ENCODE results near the gene CIDEC. TPM values are rescaled to one million over a fixed set of nuclear protein-coding genes. Genes with fewer than 3 reads are reported as not detected.
"Not testable (repeated sequence)": the region's sequence is repeated elsewhere in the genome, so short reads cannot be mapped to it uniquely, and the experiment has no call there.

The CIDEC gene
- total RNA-seq, 2 donors from 2014 or later = 24.6 to 26.2 TPM

DNA sequence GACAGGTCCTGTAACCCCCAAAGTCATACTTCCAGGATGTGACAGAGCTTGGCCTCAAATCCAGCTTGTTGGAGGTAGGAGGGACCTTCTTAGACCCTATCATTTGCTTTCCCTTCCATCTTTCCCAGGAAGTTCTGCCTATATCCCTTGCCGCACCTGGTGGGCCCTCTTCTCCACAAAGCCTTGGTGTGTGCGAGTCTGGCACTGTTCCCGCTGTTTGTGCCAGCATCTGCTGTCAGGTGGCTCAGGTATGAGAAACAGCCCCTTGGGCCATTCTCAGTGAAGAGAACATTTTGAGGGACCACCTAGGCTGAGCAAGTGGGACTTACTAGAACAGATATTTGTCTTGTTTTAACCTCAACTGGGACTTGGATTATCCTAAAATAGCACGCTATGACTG is 23.9 kb upstream of the CIDEC start:
- ATAC-seq = no peak
- peak in 1 of 2 donors; percentile 41 for DNase-seq
- intact Hi-C loops (cut with DNase I, micrococcal nuclease) = no loop called here

DNA sequence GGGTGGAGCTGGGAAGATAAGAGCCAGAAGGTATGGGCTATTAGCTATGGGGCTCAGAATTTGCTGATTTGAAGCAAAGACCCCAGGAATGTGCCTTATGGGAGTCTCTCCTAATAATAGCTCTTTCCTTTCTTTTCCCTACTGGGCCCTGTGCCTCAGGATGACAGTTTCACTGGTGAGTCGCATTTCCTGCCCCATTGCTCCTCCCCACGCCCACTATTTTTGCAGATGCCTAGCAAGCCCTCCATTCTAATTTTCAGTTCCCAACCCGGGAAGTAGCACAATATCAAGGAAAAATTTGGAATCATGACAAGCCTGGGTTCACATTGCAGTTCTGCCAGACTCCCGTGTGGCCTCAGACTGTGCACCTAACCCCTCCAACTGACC is 23.2 kb upstream of the CIDEC start:
- ATAC-seq (peak; percentile 7), DNase-seq (no peak)
- intact Hi-C loops (cut with DNase I, micrococcal nuclease) = no loop called here

DNA sequence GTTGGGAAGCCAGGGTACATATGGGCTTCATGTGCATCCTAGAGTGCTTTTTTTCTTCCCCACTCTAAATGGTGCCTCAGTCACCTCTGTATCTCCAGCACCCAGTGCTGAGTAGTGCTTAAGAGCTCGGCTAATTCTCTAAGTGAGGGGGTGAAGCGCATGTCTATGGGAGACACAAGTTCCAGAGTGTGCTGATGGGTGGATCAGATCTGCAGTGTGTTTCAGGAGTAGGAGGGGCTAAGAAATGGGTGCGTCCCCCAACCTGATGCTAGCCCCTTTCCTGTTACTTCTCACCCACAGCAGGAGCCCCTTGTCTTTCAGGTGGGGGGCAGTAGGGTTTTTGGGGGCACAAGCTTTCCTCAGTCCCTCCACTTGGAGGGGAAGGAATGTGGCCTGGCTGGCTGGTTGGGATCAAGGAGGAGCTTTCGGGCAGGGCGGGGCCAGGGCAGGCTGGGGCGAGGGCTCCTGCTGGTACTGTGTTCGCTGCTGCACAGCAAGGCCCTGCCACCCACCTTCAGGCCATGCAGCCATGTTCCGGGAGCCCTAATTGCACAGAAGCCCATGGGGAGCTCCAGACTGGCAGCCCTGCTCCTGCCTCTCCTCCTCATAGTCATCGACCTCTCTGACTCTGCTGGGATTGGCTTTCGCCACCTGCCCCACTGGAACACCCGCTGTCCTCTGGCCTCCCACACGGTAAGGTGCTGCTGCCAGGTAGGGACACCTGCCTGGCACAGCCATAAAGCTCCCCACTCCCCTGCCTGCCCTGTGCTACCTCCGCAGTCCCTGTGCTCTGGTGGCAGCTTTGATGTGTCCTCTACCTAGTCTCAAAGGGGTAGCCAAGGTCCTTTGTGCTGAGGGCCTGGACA is 22.6 kb upstream of the CIDEC start, which contains the start of gene IL17RE:
Gene IL17RE (plus strand): TSS at position 477 of the 866 bp plus-strand sequence. CDS start 85 bp downstream, at position 562.
- intact Hi-C loops (cut with DNase I, micrococcal nuclease) = no loop called here
- DNase-seq (peak; percentile 80 to 84), ATAC-seq (peak; percentile 54)

DNA sequence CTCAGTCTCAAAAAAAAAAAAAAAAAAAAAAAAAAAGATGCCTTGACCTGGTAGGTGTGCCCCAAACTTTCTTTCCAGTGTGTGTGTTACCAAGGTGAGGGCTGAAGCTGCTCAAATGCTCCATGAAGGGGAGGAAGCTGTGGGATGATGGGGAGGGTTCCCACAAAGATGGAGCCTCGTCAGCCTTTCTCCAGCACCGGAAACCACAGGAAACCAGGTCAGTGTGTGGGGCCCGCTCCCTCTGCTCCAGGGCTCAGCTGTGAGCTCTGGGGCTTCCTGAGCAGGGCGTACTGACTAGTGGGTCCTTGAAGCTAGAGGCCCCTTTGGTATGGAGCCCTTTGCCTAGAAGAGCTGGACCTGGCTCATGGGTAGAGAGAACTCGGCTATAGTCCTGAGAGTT is 21.9 kb upstream of the CIDEC start:
- intact Hi-C loops (cut with DNase I, micrococcal nuclease) = no loop called here
- DNase-seq = peak in 1 of 2 donors; percentile 27
- no peak for ATAC-seq

DNA sequence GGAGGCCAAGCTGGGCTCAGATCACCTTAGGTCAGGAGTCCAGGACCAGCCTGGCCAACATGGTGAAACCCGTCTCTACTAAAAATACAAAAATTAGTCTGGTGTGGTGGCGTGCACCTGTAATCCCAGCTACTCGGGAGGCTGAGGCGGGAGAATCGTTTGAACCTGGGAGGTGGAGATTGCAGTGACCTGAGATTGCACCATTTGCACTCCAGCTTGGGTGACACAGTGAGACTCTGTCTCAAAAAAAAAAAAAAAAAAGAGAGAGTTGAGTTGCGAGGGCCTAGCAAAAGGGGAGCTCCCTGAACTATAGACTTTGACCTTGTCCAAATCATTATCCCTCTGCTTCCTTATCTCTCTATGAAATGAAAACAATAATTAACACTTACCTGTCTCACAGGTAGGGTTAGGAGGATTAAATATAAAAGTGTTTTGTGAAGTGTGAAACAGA is 20.9 kb upstream of the CIDEC start:
- peak; percentile 47 for ATAC-seq
- peak; percentile 31 to 70 for DNase-seq
- intact Hi-C loops (cut with DNase I, micrococcal nuclease) = not testable (repeated sequence)

DNA sequence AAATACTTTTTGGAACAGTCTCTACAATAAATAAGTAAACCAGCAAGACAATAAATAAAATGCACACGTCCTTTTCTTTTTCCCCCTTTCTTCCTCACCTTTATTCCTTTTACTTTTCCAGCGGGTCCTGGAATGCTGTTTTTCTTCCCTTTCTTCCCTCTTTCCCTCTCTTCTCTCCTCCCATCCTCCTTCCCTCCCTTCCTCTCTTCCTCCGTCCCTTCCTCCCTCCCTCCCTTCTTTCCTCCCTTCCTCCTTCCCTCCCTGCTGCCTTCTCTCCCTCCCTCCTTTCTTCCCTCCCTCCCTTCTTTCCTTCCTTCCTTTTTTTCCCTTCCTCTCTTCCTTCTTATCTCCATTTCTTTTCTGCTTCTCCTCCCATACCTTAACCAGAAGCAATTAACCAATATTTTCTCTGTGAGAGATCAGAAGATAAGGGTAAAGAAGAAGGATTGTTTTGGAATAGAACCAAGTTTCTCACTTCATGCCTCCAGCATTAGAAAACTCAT is 19.3 kb upstream of the CIDEC start:
- ATAC-seq (no peak), DNase-seq (no peak)
- intact Hi-C loops (cut with DNase I, micrococcal nuclease) = no loop called here

DNA sequence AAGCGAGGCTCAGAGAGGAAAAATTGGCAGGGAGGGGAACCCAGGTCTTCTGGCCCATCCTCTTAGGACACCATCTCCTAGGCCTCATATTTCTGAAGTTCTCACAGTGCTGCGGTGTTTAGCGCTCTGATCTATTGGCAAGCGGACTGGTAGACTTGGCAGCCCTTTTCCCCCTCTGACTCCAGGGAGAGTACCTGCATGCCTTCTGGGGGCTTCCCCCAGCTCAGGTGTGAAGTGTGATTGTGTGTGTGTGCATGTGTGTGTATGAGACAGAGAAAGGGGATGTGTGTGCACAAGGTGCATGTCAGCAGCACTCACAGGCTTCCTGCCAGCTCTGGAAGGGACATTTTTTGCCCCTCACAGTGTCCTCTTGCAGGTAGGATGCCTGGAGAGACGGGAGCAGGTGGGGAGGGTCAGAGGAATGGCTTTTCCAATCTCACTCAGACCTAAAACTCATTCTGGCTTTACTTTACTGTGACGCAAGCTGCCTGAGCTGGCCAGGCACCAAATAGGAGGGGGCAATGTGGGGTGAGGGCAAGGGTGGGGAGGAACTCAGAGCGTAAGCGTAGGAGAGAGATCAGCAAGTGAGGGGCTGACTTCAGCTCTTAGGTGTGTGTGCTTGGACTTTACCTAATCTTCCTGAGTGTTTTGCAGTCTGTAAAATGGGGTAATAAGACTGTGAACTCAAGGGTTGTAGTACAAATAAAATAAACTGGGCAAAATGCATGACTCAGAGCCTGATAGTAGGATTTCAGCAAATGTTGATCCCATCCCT is 18.6 kb upstream of the CIDEC start:
- ATAC-seq = peak; percentile 35
- peak; percentile 59 to 75 for DNase-seq
- intact Hi-C loops (cut with DNase I, micrococcal nuclease) = no loop called here

DNA sequence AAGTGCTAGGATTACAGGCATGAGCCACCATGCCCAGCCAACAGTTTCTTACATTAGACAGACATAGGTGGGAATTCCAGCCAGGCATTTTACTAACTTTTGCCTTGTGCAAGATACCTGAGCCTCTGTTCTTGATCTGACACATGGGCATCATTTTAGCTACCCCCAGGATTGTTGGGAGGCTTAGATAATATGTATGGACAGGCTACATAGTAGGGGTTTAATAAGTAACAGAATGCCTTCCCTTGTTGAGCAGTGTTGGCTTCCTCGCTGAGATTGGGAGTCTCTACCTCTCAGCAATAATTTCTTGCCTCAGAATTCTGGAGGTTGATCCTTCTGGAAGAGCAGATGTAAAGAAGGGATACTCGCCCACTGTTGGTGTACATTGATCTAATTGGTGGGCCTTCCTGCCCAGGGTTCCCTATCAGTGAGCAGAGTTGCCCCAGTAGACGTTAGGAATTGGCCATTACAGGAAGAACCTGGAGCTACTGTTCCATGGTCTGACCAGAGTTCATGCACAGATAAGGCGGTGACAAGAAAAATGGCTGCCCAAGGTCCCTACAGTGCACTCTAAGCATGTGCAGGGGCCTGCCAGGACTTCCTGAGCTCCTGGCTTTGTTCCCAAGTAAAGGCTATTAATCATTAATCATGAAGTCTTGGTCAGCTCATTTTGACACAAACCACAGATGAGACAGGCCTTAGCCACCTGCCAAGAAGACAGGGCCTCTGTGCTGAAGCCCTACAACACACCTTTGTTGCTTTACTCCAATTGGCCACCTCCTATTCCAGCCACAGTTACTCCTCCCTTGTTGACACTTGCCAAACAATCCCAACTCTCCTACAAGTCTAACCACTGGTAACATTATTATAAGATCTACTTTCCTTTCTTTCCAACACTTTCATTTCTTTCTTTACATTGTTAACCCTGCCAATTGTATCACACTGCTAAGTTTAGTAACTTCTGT is 17.6 kb upstream of the CIDEC start:
- intact Hi-C loops (cut with DNase I, micrococcal nuclease) = no loop called here
- DNase-seq = peak; percentile 58 to 83
- ATAC-seq = peak; percentile 70

DNA sequence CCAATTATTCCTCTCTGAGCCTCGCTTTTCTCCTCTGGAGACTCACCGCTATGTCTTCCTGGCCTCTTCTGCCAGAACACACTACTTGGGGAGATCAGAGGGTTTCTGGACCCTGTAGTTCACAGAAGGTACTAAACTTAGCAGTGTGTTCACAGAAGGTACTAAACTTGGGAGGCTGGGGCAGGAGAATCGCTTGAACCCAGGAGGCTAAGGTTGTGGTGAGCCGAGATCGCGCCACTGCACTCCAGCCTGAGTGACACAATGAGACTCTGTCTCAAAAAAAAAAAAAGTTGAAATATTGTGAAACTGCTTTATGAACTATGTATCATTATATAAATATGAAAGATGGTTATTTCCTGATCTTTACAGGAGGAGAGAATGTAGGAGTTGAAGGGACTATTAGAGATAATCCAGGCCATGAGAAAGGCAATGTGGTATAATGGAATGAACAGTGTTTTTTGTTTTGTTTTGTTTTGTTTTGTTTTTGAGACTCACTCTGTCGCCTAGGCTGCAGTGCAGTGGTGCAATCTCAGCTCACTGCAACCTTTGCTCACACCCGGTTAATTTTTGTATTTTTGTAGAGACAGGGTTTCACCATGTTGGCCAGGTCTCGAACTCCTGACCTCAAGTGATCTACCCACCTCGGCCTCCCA is 16.8 kb upstream of the CIDEC start:
- intact Hi-C loops (cut with DNase I, micrococcal nuclease); DNase-seq; ATAC-seq: not testable (repeated sequence)

DNA sequence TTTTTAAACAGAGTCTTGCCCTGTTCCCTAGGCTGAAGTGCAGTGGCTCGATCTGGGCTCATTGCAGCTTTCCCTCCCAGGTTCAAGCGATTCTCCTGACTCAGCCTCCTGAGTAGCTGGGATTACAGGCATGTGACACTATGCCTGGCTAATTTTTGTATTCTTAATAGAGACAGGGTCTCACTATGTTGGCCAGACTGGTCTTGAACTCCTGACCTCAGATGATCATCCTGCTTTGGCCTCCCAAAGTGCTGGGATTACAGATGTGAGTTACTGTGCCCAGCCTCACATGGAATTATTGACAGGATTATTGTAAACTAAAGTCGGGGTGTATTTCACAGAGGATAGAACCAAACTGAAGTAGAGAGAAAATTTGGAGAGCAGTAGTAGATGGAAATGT is 15.7 kb upstream of the CIDEC start:
- ATAC-seq; intact Hi-C loops (cut with DNase I, micrococcal nuclease); DNase-seq: not testable (repeated sequence)

DNA sequence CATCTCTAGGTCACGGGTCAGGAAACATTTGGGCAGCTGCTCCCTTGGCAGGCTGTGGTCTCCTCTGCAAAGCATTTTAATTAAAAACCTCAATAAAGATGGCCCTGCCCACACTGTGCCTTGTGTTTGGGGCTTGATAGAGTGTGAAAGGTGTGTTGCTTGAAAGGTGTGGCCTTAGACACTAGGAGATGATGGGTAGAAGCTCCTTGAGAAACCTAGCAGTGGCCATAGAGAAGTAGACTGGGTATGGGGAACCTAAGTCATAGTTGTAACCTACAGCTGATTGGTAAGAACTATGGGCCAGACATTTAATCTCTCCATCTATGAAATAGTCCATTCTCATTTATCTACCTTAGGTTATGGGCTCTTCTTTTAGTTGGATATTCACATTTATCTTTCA is 13.7 kb upstream of the CIDEC start:
- ATAC-seq (no peak), DNase-seq (no peak)

DNA sequence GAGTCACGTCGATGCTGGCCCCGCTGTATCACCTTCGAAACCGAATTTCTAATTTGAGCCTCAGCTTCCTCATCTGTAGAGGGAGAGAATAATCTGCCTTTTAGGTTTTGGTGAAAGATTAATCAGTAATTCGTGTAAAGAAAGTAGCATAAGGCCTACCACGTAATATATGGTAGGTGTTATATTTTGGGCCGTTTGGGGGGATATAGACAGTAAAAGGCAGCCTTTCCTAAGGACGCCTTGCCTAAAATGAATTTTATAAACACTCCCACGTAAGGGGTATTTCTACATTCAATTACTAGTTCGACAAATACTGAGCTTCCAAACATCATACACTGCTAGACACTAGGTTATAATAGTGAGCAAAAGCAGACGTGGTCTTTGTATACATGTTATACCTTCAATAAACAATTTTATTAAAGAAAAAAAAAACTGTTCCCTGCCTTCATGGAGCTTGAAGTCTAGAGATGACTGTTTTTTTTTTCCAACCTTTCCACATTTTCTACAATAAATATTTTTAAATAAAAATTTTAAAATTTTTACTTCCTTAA is 11.1 kb upstream of the CIDEC start:
- intact Hi-C loops (cut with DNase I, micrococcal nuclease) = no loop called here
- DNase-seq (no peak), ATAC-seq (no peak)

More for the DNA sequence above, 13.7 kb upstream of the CIDEC start:
- intact Hi-C loops (cut with DNase I, micrococcal nuclease) = no loop called here

DNA sequence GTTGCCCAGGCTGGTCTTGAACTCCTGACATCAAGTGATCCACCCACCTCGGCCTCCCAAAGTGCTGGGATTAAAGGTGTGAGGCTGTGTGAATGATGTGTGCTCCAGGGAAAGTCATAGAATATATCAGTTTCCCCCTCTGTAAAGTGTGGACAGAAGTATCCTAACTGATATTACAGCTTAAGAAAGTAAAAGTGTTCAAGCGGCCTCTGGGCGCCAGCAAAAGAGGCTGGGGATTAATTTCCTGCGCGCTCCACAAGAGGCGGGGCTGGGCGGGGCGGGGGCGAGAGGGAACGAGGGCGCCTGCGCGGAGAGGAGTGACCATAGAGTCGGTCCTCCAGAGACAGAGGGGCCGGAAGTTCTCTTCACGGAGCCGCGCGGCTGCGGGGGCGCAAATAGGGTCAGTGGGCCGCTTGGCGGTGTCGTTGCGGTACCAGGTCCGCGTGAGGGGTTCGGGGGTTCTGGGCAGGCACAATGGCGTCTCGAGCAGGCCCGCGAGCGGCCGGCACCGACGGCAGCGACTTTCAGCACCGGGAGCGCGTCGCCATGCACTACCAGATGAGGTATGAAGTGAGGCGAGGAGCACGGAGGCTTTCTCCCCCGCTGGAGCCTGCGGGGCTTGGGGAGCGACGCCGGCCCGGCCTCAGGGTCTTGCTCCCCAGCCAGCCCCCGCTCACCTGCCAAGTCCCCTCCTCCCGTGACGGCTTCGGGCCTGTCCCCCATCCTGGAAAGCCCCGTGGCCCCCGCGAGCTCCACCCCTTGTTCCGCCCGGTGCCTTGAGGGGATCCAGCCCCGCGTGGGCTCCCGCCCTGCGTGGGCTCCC is 10.4 kb upstream of the CIDEC start, which contains the start of gene JAGN1:
Gene JAGN1 (plus strand): TSS at position 362 of the 823 bp plus-strand sequence. CDS start 113 bp downstream, at position 475.
- intact Hi-C loops (cut with DNase I, micrococcal nuclease) = no loop called here
- DNase-seq = peak; percentile 88 to 93

DNA sequence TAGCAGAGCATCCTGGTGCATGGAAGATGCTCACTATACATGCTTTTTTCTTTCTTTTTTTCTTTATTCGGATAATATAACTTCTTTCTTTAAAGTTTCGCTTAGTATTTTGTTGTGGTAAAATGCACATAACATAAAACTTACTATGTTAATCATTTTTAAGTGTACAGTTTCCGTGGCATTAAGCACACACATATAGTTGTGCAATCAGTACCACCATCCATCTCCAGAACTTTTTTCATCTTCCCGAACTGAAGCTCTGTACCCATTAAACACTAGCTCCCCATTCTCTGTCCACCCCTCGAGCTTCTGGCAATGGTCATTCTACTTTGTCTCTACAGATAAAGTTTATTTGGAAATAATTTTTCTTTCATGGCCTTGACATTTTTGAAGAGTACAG is 9.4 kb upstream of the CIDEC start:
- DNase-seq (no peak), ATAC-seq (no peak)
- intact Hi-C loops (cut with DNase I, micrococcal nuclease) = no loop called here

More for the DNA sequence above, 10.4 kb upstream of the CIDEC start, which contains the start of gene JAGN1:
- ATAC-seq = peak; percentile 93

DNA sequence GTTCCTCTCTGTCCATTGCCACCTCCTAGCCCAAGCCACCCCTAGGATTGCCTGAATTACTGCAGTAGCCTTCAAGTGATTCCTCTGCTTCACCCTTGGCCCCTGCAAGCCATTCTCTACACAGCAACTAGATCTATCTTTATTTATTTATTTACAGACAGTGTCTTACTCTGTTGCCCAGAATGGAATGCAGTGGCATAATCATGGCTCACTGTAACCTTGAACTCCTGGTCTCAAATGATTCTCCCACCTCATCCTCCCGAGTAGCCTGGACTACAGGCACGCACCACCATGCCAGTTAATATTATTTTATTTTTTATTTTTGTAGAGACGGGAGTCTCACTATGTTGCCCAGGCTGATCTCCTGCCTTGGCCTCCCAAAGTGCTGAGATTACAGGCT is 8.5 kb upstream of the CIDEC start:
- DNase-seq = no peak
- no peak for ATAC-seq
- intact Hi-C loops (cut with DNase I, micrococcal nuclease) = no loop called here

DNA sequence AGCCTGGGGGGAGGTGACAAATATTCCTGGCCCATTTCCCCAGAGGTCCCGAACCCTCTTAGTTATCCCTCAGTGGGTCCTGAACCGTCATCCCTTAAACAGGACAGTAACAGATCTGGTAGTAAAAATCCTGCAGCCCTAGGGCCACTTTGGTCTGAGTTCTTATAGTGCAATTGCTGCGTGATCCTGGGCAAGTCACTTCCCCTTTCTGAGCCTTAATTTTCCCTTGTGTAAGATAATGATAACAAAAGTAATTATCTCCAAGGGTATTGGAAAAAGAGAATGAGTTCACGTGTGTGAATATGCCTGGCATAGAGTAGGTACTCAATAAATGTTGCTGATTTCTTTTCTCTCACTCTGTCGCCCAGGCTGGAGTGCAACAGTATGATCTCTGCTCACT is 7.4 kb upstream of the CIDEC start:
- no peak for DNase-seq
- no peak for ATAC-seq
- intact Hi-C loops (cut with DNase I, micrococcal nuclease) = no loop called here

DNA sequence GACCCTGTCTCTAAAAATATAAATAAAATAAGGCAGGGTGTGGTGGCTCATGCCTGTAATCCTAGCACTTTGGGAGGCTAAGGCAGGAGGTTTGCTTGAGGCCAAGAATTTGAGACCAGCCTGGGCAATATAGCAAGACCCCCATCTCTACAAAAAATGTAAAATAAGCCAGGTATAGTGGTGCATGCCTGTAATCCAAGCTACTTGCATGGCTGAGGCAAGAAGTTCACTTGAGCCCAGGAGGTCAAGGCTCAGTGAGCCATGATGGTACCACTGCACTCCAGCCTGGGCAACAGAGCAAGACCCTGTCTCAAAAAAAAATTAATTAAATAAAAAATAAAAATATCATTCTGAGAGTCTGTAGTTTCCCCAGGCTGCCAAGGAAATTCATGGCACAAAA is 6.3 kb upstream of the CIDEC start:
- ATAC-seq (no peak), DNase-seq (no peak)
- intact Hi-C loops (cut with DNase I, micrococcal nuclease) = no loop called here

Measured in left colon (tissue), 2 donors.